Ovary (tissue), 3 donors: ENCODE measurements around the gene RRP8.

Experiments
- EP300 ChIP-seq: sonication (generic); formaldehyde crosslinking; IDR thresholded peaks from one replicate; pipeline ENCODE4 v1.6.1; 2017; ENCODE audit warnings: antibody characterized with exemption
- POLR2A ChIP-seq: fragments of 450-650 bp; IDR thresholded peaks from one replicate; pipeline ENCODE4 v1.6.1; 2017; ENCODE audit warnings: antibody characterized with exemption, mild to moderate bottlenecking, moderate library complexity
- TF ChIP-seq, protein P1 (sequence below), 3 donors: fragments of 450-650 bp in 2 of 3; fragments of 200-600 bp in 1 of 3; IDR thresholded peaks; one replicate each; pipeline versions ENCODE4 v1.5.1 to v1.8.0; 2016 to 2022; ENCODE audit warnings: antibody characterized with exemption in 3 of 3, mild to moderate bottlenecking in 1 of 3
- donor health status: DM: no; HTN: no; CAD: no.

DNA sequence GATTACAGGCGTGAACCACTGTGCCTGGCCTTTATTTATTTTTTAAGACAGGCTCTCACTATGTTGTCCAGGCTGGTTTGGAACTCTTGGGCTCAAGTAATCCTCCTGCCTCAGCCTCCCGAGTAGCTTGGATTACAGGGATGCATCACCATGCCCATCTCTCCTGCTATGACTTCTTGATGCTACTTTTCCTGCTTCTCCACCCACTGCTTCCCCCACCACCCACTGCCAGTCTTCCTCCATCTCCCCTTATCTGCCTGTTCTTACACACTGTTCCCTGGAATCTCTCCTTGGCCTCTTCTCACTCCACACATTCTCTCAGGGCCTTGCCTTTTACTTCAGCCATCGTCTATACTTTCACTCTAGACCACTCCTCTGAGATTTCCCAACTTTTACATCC, 33.1 kb upstream of the RRP8 start:
- TF ChIP-seq, protein P1, sequence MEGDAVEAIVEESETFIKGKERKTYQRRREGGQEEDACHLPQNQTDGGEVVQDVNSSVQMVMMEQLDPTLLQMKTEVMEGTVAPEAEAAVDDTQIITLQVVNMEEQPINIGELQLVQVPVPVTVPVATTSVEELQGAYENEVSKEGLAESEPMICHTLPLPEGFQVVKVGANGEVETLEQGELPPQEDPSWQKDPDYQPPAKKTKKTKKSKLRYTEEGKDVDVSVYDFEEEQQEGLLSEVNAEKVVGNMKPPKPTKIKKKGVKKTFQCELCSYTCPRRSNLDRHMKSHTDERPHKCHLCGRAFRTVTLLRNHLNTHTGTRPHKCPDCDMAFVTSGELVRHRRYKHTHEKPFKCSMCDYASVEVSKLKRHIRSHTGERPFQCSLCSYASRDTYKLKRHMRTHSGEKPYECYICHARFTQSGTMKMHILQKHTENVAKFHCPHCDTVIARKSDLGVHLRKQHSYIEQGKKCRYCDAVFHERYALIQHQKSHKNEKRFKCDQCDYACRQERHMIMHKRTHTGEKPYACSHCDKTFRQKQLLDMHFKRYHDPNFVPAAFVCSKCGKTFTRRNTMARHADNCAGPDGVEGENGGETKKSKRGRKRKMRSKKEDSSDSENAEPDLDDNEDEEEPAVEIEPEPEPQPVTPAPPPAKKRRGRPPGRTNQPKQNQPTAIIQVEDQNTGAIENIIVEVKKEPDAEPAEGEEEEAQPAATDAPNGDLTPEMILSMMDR (IDR thresholded peaks at IDR 0.05): no peak
- TF ChIP-seq EP300: no peak
- TF ChIP-seq POLR2A: no peak
